ENCODE measurements around the gene SLMAP.

DNA sequence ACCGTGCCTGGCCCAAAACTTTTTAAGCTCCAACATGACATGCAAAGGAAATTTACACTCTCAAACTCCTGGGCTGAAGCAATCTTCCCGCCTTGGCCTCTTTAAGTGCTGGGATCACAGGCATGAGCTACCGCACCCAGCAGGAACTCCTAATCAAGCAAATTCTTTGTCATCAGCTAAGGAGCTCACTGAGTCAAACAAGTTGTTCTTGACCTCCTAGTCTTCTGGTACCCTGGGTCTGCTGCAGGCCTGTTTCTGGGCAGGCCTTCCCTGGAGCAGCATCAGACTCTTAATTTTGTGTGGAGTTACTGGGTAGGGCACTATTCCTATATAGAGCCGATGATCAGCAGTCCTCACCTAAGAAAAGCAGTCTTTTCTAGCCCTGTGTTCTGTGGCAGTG is 183.7 kb downstream of the SLMAP start:
- TF ChIP-seq, protein P1, sequence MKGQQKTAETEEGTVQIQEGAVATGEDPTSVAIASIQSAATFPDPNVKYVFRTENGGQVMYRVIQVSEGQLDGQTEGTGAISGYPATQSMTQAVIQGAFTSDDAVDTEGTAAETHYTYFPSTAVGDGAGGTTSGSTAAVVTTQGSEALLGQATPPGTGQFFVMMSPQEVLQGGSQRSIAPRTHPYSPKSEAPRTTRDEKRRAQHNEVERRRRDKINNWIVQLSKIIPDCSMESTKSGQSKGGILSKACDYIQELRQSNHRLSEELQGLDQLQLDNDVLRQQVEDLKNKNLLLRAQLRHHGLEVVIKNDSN (IDR thresholded peaks at IDR 0.05; ENCODE audit: borderline replicate concordance, low read depth), result no peak
- TF ChIP-seq, protein P2, sequence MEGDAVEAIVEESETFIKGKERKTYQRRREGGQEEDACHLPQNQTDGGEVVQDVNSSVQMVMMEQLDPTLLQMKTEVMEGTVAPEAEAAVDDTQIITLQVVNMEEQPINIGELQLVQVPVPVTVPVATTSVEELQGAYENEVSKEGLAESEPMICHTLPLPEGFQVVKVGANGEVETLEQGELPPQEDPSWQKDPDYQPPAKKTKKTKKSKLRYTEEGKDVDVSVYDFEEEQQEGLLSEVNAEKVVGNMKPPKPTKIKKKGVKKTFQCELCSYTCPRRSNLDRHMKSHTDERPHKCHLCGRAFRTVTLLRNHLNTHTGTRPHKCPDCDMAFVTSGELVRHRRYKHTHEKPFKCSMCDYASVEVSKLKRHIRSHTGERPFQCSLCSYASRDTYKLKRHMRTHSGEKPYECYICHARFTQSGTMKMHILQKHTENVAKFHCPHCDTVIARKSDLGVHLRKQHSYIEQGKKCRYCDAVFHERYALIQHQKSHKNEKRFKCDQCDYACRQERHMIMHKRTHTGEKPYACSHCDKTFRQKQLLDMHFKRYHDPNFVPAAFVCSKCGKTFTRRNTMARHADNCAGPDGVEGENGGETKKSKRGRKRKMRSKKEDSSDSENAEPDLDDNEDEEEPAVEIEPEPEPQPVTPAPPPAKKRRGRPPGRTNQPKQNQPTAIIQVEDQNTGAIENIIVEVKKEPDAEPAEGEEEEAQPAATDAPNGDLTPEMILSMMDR (IDR thresholded peaks at IDR 0.05), result no peak
- TF ChIP-seq SMC3 (IDR thresholded peaks at IDR 0.05; ENCODE audit: low read depth, low read length) (no peak), RAD21 (IDR thresholded peaks at IDR 0.05; ENCODE audit: low read length) (no peak), FOXM1 (IDR thresholded peaks at IDR 0.05; ENCODE audit: low read depth) (no peak)

All from SK-N-SH (cell line).